B cell (primary cell): ENCODE results near the gene FXYD7. TPM values are rescaled to one million over a fixed set of nuclear protein-coding genes. Genes with fewer than 3 reads are reported as not detected.

Source experiments
- ATAC-seq: fragments of 200-7000 bp; cut with Tn5 transposase; one replicate; pipeline ENCODE4 v1.10.0; 2021; ENCODE audit warnings: low read depth, mild to moderate bottlenecking, moderate number of reproducible peaks, moderate library complexity
- CTCF ChIA-PET: fragments of 350-600 bp; sonication (Branson Sonifier 250); formaldehyde crosslinking; loops from one replicate; lab custom pipeline; 2021; ENCODE audit warnings: antibody characterized with exemption, inconsistent platforms; lab: Charles Lee
- POLR2A ChIA-PET: fragments of 350-600 bp; sonication (Branson Sonifier 250); formaldehyde crosslinking; loops from one replicate; lab custom pipeline; 2021; ENCODE audit warnings: antibody characterized with exemption; lab: Charles Lee
- DNase-seq: peaks from one replicate; pipeline ENCODE4 v3.0.0; 2013
- H2AFZ ChIP-seq: 2 replicates; pipeline ENCODE4 v1.6.1; 2012; ENCODE audit warnings: mild to moderate bottlenecking, low read depth, low read length; ENCODE audit not compliant: insufficient read depth, poor library complexity, severe bottlenecking
- H3K27ac ChIP-seq, 2 donors: 1 replicate in 1 of 2; 2 replicates in 1 of 2; pipeline ENCODE4 v1.5.1; 2012 to 2013; ENCODE audit warnings: low read length in 2 of 2, mild to moderate bottlenecking in 2 of 2, moderate library complexity in 1 of 2
- H3K27me3 ChIP-seq, 4 experiments: fragments of 200-600 bp in 1 of 4; sonication (generic) in 1 of 4; replicated peaks in 1 of 4; 1 replicate in 2 of 4; 2 replicates in 2 of 4; pipeline versions ENCODE4 v1.6.1 to v1.7.0; 2013 to 2016; ENCODE audit warnings: low read length in 3 of 4, mild to moderate bottlenecking in 2 of 4, mixed read lengths in 1 of 4, moderate library complexity in 1 of 4; ENCODE audit not compliant: insufficient read depth in 4 of 4, control insufficient read depth in 3 of 4; ENCODE audit errors: control extremely low read depth in 1 of 4
- H3K36me3 ChIP-seq, 2 experiments: replicated peaks in 1 of 2; 1 replicate in 1 of 2; 2 replicates in 1 of 2; pipeline versions ENCODE4 v1.6.1 to v1.7.1; 2013; ENCODE audit warnings: low read length in 1 of 2; ENCODE audit not compliant: insufficient read depth in 2 of 2, control insufficient read depth in 1 of 2; ENCODE audit errors: control extremely low read depth in 1 of 2, extremely low read depth in 1 of 2
- H3K4me1 ChIP-seq, 2 donors: fragments of 200-600 bp in 1 of 2; sonication (generic) in 1 of 2; 1 replicate in 1 of 2; 2 replicates in 1 of 2; pipeline versions ENCODE4 v1.5.1 to v1.6.1; 2013 to 2017; ENCODE audit warnings: low read length in 2 of 2; ENCODE audit not compliant: control insufficient read depth in 2 of 2, insufficient read depth in 2 of 2
- H3K4me2 ChIP-seq: replicated peaks from 2 replicates; pipeline ENCODE3; 2012; ENCODE audit warnings: mild to moderate bottlenecking, low read depth, low read length; ENCODE audit not compliant: poor library complexity, severe bottlenecking
- H3K4me3 ChIP-seq, 5 experiments: fragments of 200-600 bp in 1 of 5; sonication (generic) in 1 of 5; 1 replicate in 3 of 5; 2 replicates in 2 of 5; pipeline versions ENCODE4 v1.5.1 to v1.7.0; 2011 to 2016; ENCODE audit warnings: low read length in 4 of 5, mild to moderate bottlenecking in 4 of 5, low read depth in 2 of 5, control low read depth in 1 of 5, moderate library complexity in 1 of 5; ENCODE audit not compliant: insufficient read depth in 1 of 5; ENCODE audit errors: control extremely low read depth in 1 of 5, extremely low read depth in 1 of 5
- H3K79me2 ChIP-seq: fragments of 200-600 bp; sonication (generic); one replicate; pipeline ENCODE4 v1.6.0; 2016; ENCODE audit warnings: low read length; ENCODE audit not compliant: control insufficient read depth, insufficient read depth
- H3K9ac ChIP-seq: fragments of 200-600 bp; sonication (generic); 2 replicates; pipeline ENCODE4 v1.6.1; 2017; ENCODE audit warnings: mild to moderate bottlenecking, low read length, moderate library complexity
- H3K9me3 ChIP-seq, 3 donors: one replicate each; pipeline versions ENCODE4 v1.6.1 to v1.7.1; 2013; ENCODE audit warnings: low read length in 2 of 3; ENCODE audit not compliant: control insufficient read depth in 2 of 3, insufficient read depth in 1 of 3; ENCODE audit errors: control extremely low read depth in 1 of 3
- H4K20me1 ChIP-seq: 2 replicates; pipeline ENCODE4 v1.6.0; 2012; ENCODE audit warnings: mild to moderate bottlenecking, low read length; ENCODE audit not compliant: insufficient read depth, control insufficient read depth, poor library complexity, severe bottlenecking
- H3K27ac Mint-ChIP-seq: one replicate; pipeline ENCODE4 v1.8.0; 2021; ENCODE audit warnings: mixed read lengths
- H3K27me3 Mint-ChIP-seq: one replicate; pipeline ENCODE4 v1.8.0; 2021; ENCODE audit warnings: mixed read lengths
- H3K4me1 Mint-ChIP-seq: one replicate; pipeline ENCODE4 v1.8.0; 2021; ENCODE audit warnings: mixed read lengths
- H3K4me3 Mint-ChIP-seq: one replicate; pipeline ENCODE4 v1.8.0; 2021; ENCODE audit warnings: mixed read lengths
- H3K9me3 Mint-ChIP-seq: one replicate; pipeline ENCODE4 v1.8.0; 2022; ENCODE audit warnings: mixed read lengths; ENCODE audit not compliant: insufficient read depth
- EZH2 ChIP-seq: IDR thresholded peaks from 2 replicates; pipeline ENCODE4 v1.6.1; 2012; ENCODE audit warnings: borderline replicate concordance, low read depth, mild to moderate bottlenecking, moderate library complexity, low read length; ENCODE audit not compliant: insufficient read depth, poor library complexity, severe bottlenecking
- WGBS: methylation state at CpG from one replicate; pipeline ENCODE4 v1.1.5; 2013; ENCODE audit warnings: missing lambda C conversion rate; ENCODE audit not compliant: insufficient coverage; 5-methylcytosine and 5-hydroxymethylcytosine counted together
- intact Hi-C: fragments of 100-400 bp; cut with micrococcal nuclease; formaldehyde crosslinking; loops from one replicate; pipeline ENCODE4 v1.10.0; 2022
- polyA plus RNA-seq: library from polyadenylated mRNA; depleted of rRNA; stranded (reverse); fragments of >200 nt; gene quantifications from 2 replicates; pipeline ENCODE4 v1.2.3, GENCODE V29; 2012
- total RNA-seq, 2 donors: library from RNA; stranded (reverse); fragments of 120-200 nt in 1 of 2; gene quantifications; 1 replicate in 1 of 2; 2 replicates in 1 of 2; pipeline versions ENCODE4 v1.2.3 to v1.2.4, GENCODE V29; 2013 to 2022
- TF ChIP-seq, protein P1 (sequence below): fragments of 200-600 bp; IDR thresholded peaks from one replicate; pipeline ENCODE4 v1.8.0; 2022; ENCODE audit warnings: antibody characterized with exemption, mild to moderate bottlenecking

The FXYD7 gene
- total and polyA plus RNA-seq, 2 donors (not counting 1 experiment from before 2014, with no cell fraction given), result 3.8 to 27.4 TPM

DNA sequence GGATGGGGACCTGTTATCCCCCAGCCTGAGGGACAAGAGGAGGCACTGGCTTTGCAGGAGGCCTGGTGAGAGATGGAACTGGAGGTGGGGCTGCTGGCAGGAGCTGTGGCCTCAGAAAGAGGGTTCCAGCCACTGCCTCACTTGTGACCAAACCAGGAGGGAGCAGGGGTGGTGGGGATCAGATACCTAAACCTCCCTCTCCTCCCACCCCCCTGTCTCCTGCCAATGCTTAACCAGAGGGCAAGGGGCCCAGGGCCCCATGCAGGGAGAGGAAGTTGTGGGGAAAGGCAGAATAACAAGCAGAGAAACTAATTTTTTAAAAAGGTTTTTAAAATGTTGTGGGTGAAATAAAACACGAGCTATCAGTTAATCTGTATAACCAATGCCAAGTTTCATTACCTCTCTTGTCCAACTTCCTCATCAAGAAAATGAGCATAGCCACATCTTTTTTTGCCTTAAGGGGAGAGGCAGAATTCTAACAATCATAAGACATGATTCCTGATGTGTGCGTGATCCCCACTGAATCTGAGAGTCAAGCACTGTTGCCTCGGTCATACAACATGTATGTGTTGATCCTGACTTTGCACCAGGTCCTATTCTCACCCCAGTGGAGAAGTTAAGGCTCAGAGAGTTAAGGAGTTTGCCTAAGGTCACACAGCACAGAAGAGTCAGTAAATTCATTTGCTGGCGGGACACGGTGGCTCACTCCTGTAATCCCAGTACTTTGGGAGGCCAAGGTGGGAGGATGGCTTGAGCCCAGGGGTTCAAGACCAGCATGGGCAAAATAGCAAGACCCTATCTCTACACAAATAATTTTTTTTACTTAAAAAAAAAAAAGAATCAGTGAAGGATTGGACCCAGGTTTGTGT, 24.4 kb downstream of the FXYD7 start:
- TF ChIP-seq, protein P1, sequence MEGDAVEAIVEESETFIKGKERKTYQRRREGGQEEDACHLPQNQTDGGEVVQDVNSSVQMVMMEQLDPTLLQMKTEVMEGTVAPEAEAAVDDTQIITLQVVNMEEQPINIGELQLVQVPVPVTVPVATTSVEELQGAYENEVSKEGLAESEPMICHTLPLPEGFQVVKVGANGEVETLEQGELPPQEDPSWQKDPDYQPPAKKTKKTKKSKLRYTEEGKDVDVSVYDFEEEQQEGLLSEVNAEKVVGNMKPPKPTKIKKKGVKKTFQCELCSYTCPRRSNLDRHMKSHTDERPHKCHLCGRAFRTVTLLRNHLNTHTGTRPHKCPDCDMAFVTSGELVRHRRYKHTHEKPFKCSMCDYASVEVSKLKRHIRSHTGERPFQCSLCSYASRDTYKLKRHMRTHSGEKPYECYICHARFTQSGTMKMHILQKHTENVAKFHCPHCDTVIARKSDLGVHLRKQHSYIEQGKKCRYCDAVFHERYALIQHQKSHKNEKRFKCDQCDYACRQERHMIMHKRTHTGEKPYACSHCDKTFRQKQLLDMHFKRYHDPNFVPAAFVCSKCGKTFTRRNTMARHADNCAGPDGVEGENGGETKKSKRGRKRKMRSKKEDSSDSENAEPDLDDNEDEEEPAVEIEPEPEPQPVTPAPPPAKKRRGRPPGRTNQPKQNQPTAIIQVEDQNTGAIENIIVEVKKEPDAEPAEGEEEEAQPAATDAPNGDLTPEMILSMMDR, result no peak
- TF ChIP-seq EZH2, result no peak
- Histone ChIP-seq H3K4me1 (peaks cover 21 to 25% of the 10 kb centered on the region in 2 donors), H3K9me3 (peaks cover 0 to 8% (median under 1%) of the 10 kb centered on the region in 3 donors), H3K4me2 (peak overlapping the region; percentile 56), H3K79me2 (peaks cover 4% of the 10 kb centered on the region), H2AFZ (peak overlapping the region; percentile 23), H3K9ac (no peak overlapping the region), H3K36me3 (peaks cover 2 to 69% of the 10 kb centered on the region in 2 experiments), H3K27ac (peak overlapping the region; percentile 66 to 74), H3K27me3 (no peaks in the 10 kb centered on the region), H4K20me1 (peaks cover 13% of the 10 kb centered on the region), H3K4me3 (no peak overlapping the region)
- WGBS, result no CpG with 5 or more reads among the region's 5 CpGs
- ATAC-seq, result no peak
- Mint-ChIP-seq H3K4me3 (peak overlapping the region; percentile 37), H3K9me3 (no peaks in the 10 kb centered on the region), H3K27me3 (no peaks in the 10 kb centered on the region), H3K4me1 (peaks cover 35% of the 10 kb centered on the region), H3K27ac (peak overlapping the region; percentile 92)
- DNase-seq, result peak; percentile 40
- POLR2A ChIA-PET, result interaction anchor here (0.7 to 1.5 kb wide), 3 partner anchors 26 to 91 kb away, joined by 3 to 4 read pairs (median 3); no protein-coding TSS in a partner anchor
- intact Hi-C loops, result no loop called here
- CTCF ChIA-PET, result interaction anchor here (0.7 to 2.0 kb wide), 9 partner anchors 14 to 114 kb away, joined by 3 to 10 read pairs (median 3); partner anchors contain the start of gene FXYD5

DNA sequence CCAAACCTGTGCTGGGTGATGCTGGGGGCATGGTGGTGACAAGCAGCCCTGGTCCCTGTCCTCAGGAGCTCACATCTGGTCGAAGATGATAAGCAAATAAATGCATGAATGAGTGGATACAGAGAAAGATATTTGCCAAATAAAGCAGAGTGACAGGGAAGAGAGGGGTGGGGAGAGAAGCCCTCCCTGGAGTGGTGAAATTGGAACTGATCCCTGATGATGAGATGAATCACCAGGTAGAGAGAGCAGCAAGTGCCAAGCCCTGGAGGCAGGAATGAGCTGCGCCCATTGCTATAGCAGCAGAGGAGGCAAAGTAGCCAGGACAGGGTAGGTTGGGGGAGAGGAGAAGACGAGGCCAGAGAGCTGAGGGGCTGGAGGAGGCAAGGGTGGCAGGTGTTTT, 25.1 kb downstream of the FXYD7 start:
- H3K27me3 ChIP-seq, result no peaks in the 10 kb centered on the region
- peaks cover 6% of the 10 kb centered on the region for H4K20me1 ChIP-seq
- peaks cover 0 to 8% (median 0%) of the 10 kb centered on the region in 3 donors for H3K9me3 ChIP-seq
- no peak overlapping the region for H2AFZ ChIP-seq
- Mint-ChIP-seq H3K27ac (peak overlapping the region; percentile 77), H3K27me3 (no peaks in the 10 kb centered on the region), H3K9me3 (no peaks in the 10 kb centered on the region), H3K4me1 (peaks cover 35% of the 10 kb centered on the region), H3K4me3 (no peak overlapping the region)
- H3K9ac ChIP-seq, result no peak overlapping the region
- WGBS, result 69% methylated on average over 2 of the region's 3 CpGs
- DNase-seq (no peak), ATAC-seq (no peak)
- H3K4me3 ChIP-seq, result no peak overlapping the region
- intact Hi-C loops, result no loop called here
- H3K4me1 ChIP-seq, result peaks cover 21 to 25% of the 10 kb centered on the region in 2 donors
- TF ChIP-seq, protein P1, result no peak
- no peak for TF ChIP-seq EZH2
- H3K4me2 ChIP-seq, result no peak overlapping the region
- ChIA-PET CTCF (interaction anchor here (0.8 to 2.0 kb wide), 4 partner anchors 27 to 300 kb away, joined by 3 to 10 read pairs (median 5); no protein-coding TSS in a partner anchor), POLR2A (interaction anchor here (0.7 to 1.4 kb wide), 2 partner anchors 38 to 90 kb away, joined by 3 read pairs; no protein-coding TSS in a partner anchor)
- H3K27ac ChIP-seq, result peak overlapping the region; percentile 66 to 74
- peaks cover 2 to 61% of the 10 kb centered on the region in 2 experiments for H3K36me3 ChIP-seq
- H3K79me2 ChIP-seq, result peaks cover 1% of the 10 kb centered on the region
